Measurements from ENCODE around the gene ATAD1.

GRCh38 chr10:87753995-87754866 is 63.8 kb downstream of the ATAD1 start:
- TF ChIP-seq CTCF (conservative IDR thresholded peaks at IDR 0.05; ENCODE audit: low read depth, low read length) (no peak), POLR2A (IDR thresholded peaks at IDR 0.05; ENCODE audit: low read depth, low read length) (no peak), MAFK (IDR thresholded peaks at IDR 0.05; ENCODE audit: low read depth, low read length) (no peak), USF2 (IDR thresholded peaks at IDR 0.05; ENCODE audit: low read depth, low read length) (no peak), MXI1 (IDR thresholded peaks at IDR 0.05; ENCODE audit: borderline replicate concordance, low read depth, low read length) (no peak), CEBPB (IDR thresholded peaks at IDR 0.05; ENCODE audit: low read depth, low read length) (no peak), RCOR1 (IDR thresholded peaks at IDR 0.05; ENCODE audit: insufficient replicate concordance, low read length) (no peak), CHD1 (IDR thresholded peaks at IDR 0.05; ENCODE audit: low read depth, low read length) (no peak), SMC3 (IDR thresholded peaks at IDR 0.05; ENCODE audit: low read depth, low read length) (no peak), ELK1 (IDR thresholded peaks at IDR 0.05; ENCODE audit: borderline replicate concordance, low read depth, low read length) (no peak), BHLHE40 (IDR thresholded peaks at IDR 0.05; ENCODE audit: low read depth, low read length) (no peak), RFX5 (IDR thresholded peaks at IDR 0.05; ENCODE audit: low read depth, low read length) (no peak), RAD21 (IDR thresholded peaks at IDR 0.05; ENCODE audit: low read length) (no peak), NFE2L2 (IDR thresholded peaks at IDR 0.05; ENCODE audit: low read depth, low read length) (no peak)

Data from IMR-90 (cell line).